HL-60 (cell line): ENCODE data around the gene TGFBI.

ENCODE experiments used
- DNase-seq, 2 experiments: peaks; one replicate each; pipeline ENCODE4 v3.0.0-alpha.2; 2010 to 2020; ENCODE audit warnings: low read depth in 1 of 2, low spot score in 1 of 2
- H3K27ac ChIP-seq: fragments of 250-450 bp; sonication (Bioruptor Pico); replicated peaks from 2 replicates; pipeline ENCODE4 v1.5.1; 2020; ENCODE audit warnings: mild to moderate bottlenecking, moderate library complexity
- H3K27me3 ChIP-seq: fragments of 250-450 bp; sonication (Bioruptor Pico); 2 replicates; pipeline ENCODE4 v1.5.1; 2021; ENCODE audit warnings: mild to moderate bottlenecking, moderate library complexity; ENCODE audit not compliant: insufficient read depth, poor library complexity, severe bottlenecking
- H3K4me3 ChIP-seq: replicated peaks from 2 replicates; pipeline ENCODE4 v1.5.1; 2011; ENCODE audit warnings: mild to moderate bottlenecking, control low read depth, low read length; ENCODE audit not compliant: insufficient read depth
- CTCF ChIP-seq: IDR thresholded peaks from one replicate; pipeline ENCODE4 v1.5.1; 2011; ENCODE audit warnings: low read length, control low read depth, inconsistent platforms; ENCODE audit not compliant: insufficient read depth
- GABPA ChIP-seq: IDR thresholded peaks from 2 replicates; pipeline ENCODE4 v1.6.1; 2012; ENCODE audit warnings: low read depth
- POLR2AphosphoS5 ChIP-seq: IDR thresholded peaks from 2 replicates; pipeline ENCODE4 v1.6.1; 2012; ENCODE audit warnings: low read depth
- REST ChIP-seq: IDR thresholded peaks from 2 replicates; pipeline ENCODE4 v1.6.1; 2012; ENCODE audit warnings: low read depth; ENCODE audit not compliant: insufficient replicate concordance
- SPI1 ChIP-seq: IDR thresholded peaks from 2 replicates; pipeline ENCODE4 v1.6.1; 2012; ENCODE audit warnings: low read depth, mild to moderate bottlenecking, borderline replicate concordance

The TGFBI gene

DNA sequence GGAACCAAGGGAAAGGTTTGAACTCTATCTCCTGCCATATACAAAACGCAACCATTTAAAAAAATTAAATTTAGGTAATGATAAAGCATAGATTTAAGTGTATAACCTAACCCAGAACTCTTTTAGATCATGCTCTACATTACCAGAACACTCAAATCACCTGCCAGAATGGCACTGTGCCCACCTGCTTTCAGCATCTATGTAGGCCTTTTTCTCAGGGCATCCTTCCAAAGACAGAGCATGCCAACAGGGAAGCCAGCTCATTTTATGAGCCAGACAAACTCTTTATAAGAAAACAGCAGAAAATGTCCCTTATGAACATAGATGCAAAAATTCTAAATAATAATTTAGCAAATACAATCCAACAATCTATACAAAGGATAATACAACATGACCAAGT is 55.9 kb downstream of the TGFBI start:
- DNase-seq: no peak

GRCh38 chr5:136086783-136087566 is 58.2 kb downstream of the TGFBI start:
- DNase-seq: no peak
- TF ChIP-seq GABPA (no peak), CTCF (no peak), POLR2AphosphoS5 (no peak), SPI1 (no peak), REST (no peak)
- H3K27ac ChIP-seq: no peak overlapping the region
- H3K4me3 ChIP-seq: no peak overlapping the region
- H3K27me3 ChIP-seq: no peaks in the 10 kb centered on the region

More for the DNA sequence above, 55.9 kb downstream of the TGFBI start:
- no peaks in the 10 kb centered on the region for H3K27me3 ChIP-seq
- TF ChIP-seq GABPA: no peak
- no peak for TF ChIP-seq POLR2AphosphoS5
- no peak for TF ChIP-seq SPI1
- no peak for TF ChIP-seq CTCF
- no peak for TF ChIP-seq REST
- H3K4me3 ChIP-seq: no peak overlapping the region
- no peak overlapping the region for H3K27ac ChIP-seq

- no peak overlapping the region for H3K4me3 ChIP-seq
- no peak for TF ChIP-seq SPI1
- TF ChIP-seq POLR2AphosphoS5: no peak
- no peak for TF ChIP-seq REST
- TF ChIP-seq CTCF: no peak
- TF ChIP-seq GABPA: no peak
- DNase-seq: no peak
- H3K27ac ChIP-seq: no peak overlapping the region
- no peaks in the 10 kb centered on the region for H3K27me3 ChIP-seq
These were observed 59.4 kb downstream of the TGFBI start for GRCh38 chr5:136087961-136088871.
